HG03439 (cell line): ENCODE data around the gene TM9SF4.
"Not testable (repeated sequence)": the region's sequence is repeated elsewhere in the genome, so short reads cannot be mapped to it uniquely, and the experiment has no call there.

Experiments
- ATAC-seq: cut with Tn5 transposase; IDR thresholded peaks from one replicate; pipeline ENCODE4 v1.9.1; 2021; ENCODE audit warnings: mild to moderate bottlenecking, moderate library complexity; ENCODE audit not compliant: unreplicated experiment

The TM9SF4 gene

GRCh38 chr20:32155017-32155981 lies 45.8 kb downstream of the TM9SF4 start:
- ATAC-seq = peak; percentile 48

GRCh38 chr20:32157611-32158010 lies 48.1 kb downstream of the TM9SF4 start:
- no peak for ATAC-seq

DNA sequence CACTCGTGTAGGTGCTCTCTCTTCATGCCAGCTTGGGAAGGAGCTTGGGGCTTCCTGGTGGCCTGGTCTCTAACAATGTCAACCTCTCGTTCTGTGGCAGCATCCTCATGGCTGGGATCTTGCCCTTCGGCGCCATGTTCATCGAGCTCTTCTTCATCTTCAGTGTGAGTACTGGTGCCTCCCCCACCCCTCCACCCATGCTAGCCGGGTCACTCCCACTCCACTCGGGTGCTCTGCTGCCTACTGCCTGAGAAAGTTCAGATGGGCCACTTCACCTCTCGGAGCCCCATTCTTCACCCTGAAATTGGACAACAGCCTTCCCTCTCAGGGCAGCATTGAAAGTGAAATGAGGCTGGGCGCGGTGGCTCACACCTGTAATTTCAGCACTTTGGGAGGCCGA lies 48.8 kb downstream of the TM9SF4 start:
- no peak for ATAC-seq

DNA sequence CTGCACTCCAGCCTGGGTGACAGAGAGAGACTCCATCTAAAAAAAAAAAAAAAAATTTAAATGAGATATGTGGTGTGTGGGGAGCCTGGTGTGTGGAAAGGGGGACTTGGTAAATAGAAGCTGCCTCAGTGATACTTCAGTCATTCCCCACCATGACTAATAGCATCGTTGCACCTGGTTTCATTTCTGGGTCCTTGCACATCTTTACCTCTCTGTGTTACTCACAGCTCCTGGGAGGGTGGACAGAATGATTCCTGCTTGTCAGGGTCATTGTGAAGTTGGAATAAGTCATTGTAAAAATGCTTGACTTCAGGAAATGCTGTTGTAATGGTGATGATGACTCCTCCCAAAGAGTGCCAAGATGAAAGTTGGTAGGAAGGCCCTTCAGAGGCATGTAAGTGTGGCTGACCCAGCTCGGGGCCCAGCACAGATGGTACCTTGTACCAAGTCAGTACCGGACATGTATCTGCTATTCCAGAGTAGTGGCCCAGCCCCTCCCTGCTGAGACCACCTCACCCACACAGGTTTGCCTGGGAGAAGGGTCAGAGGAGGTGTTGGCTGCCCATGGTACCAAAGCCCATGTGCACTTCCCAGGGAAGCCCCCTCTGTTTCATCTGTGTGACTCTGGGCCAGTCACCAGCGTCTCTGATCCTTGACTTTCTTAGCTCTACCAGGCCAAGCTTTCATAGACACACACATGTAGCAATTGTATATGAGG lies 49.6 kb downstream of the TM9SF4 start:
- ATAC-seq = no peak

- no peak for ATAC-seq
Measured at GRCh38 chr20:32159766-32160221, 50.3 kb downstream of the TM9SF4 start.

DNA sequence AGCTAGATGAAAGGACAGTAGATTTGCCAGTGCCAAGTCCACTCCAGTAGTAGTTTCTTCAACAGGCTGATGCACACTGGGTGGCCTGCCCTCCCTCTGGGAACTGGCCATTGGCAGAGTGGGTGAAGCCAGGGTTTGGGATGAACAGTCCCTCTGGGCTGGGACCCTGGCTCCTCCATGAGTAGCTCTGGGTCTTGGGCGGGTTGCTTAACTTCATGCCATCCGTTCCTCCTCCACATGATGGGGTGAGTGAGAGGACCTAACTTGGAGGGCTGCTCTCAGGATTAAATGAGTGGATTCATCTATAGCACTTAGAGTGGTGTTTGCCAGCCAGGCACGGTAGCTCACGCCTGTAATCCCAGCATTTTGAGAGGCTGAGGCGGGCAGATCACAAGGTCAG lies 50.8 kb downstream of the TM9SF4 start:
- ATAC-seq = no peak

DNA sequence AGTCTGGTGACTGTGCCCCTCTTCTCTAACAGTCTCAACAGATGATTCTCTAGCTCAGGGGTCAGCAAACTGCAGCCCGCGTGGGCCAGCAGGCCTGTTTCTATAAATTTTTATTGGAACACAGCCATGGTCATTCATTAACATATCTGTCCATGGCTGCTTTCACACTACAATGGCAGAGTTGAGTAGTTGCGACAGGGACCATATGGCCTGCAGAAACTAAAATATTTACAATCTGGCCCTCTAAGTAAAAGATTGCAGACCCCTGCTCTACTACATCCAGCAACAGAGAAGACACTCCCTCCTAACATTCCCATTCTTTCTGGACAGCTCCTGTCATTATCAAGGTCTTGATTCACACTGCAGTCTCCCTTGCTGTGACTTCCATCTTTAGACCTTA lies 52.8 kb downstream of the TM9SF4 start:
- no peak for ATAC-seq

GRCh38 chr20:32163951-32164350 lies 54.4 kb downstream of the TM9SF4 start:
- no peak for ATAC-seq

- no peak for ATAC-seq
Measured at GRCh38 chr20:32164984-32165735, 55.6 kb downstream of the TM9SF4 start.

GRCh38 chr20:32165836-32166545 lies 56.5 kb downstream of the TM9SF4 start:
- no peak for ATAC-seq

- no peak for ATAC-seq
Measured at GRCh38 chr20:32167552-32167951, 58.0 kb downstream of the TM9SF4 start.

GRCh38 chr20:32168184-32168910 lies 58.8 kb downstream of the TM9SF4 start:
- ATAC-seq = no peak

- not testable (repeated sequence) for ATAC-seq
Measured at GRCh38 chr20:32177696-32178095, 68.2 kb downstream of the TM9SF4 start.

DNA sequence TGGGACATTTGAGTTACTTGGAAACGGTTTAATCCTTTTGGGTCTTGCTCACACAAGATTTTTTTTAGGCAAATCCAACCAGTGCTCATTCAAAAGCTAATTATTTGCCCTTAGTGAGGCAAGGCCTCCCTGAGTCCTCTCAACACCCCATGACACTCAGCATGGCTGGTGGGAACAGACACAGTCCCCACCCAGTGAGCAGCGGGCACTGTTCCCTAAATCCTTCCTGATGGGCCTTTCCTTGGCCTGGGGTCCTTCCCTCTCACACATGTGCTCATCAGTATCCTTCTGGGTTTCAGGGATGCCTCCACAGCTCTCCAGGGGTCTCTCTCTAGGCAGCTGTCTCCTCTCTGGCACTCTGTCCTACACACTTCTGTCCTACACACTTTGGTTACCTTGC lies 70.0 kb downstream of the TM9SF4 start:
- ATAC-seq = no peak

DNA sequence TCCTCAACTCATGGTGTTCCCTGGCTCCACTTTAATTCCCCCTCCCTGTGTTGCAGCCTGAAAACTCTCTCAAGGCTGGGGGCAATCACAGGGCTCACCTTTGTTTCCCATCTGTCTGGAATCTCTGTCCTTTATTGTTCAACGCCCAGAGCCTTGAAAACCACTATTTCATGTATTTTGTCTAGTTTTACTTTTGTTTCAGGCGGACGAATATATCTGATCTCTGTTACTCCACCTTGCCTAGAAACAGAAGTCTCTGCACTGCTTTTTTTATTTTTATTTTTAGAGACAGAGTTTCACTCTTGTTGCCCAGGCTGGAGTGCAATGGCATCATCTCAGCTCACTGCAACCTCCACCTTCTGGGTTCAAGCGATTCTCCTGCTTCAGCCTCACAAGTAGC lies 70.4 kb downstream of the TM9SF4 start:
- no peak for ATAC-seq

GRCh38 chr20:32181606-32182005 lies 72.1 kb downstream of the TM9SF4 start:
- ATAC-seq = no peak

DNA sequence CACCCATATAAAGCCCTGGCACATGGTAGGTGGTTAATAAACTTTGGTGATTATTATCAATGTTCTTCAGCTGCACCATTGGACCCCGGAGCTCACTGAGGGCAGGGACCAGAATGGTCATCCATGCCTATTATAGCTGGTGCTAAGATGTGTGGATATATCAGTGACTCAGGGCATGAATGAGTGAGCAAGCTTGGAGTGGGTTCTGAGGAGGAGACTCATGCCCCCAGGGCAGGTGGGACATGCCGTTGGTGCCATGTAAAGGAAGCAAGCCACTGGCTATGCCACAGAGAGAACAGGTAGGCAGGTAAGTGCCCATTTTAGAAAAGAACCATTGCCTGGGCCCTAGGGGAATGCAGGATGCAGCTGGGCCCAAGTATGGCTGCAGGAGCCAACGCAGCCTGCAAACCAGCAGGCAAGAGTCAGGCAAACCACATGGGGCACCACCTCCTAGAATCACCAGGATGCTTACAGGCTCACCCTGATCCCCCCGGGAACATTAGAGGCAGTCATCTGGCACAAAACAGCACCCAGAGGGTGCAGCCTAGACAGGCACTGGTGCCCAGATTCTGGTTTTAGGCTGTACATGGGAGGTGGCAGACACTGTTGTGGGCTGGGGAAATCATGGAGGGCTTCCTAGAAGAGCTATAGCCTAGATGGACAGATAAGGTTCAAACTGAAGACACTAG lies 74.6 kb downstream of the TM9SF4 start:
- no peak for ATAC-seq

DNA sequence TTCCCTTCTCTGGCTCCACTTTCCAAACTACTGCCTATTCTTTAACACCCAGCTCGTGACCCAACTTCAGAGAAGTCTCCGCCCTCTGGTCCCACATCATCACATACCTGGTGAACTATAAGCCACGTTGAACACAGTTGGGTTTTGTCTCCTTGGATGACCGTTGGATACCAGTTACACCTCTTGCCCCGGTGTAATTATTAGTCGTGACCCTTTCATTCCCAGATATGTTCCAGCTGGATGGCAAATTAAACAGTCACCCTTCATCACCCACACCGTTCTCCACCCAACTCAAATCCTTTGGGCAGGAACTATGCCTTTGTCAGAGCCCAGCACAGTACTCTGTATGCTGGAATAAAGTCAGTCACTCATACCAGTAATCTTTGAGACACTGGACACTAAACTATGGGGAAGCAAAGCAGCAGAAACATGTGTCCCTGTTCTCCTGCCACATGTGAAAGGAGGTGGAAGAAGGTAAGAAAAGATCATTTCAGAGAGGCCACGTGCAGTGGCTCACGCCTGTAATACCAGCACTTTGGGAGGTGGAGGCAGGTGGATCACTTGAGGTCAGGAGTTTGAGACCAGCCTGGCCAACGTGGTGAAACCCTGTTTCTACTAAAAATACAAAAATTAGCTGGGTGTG lies 75.6 kb downstream of the TM9SF4 start:
- no peak for ATAC-seq

DNA sequence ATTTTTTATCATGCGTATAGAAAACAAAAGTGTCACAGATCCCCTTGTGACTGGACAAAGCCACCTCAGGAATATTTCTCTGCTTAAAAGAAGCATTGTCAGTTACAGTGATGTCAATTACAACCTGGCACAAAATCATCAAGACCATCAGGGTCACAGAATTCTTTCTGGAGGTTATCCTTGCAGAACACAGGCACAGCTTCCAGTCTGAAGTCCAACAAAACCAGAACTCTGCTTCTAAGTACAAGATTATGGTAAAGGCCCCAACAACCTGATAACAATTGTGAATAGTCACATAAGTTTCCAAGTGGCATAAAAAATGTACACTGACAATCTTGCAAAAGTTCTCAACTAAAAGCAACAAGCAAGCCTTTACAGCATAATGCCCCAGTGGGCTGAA lies 77.0 kb downstream of the TM9SF4 start:
- no peak for ATAC-seq
